ENCODE data around the gene SAMD4A.

GRCh38 chr14:54672181-54672580 is 105.3 kb downstream of the SAMD4A start:
- TF ChIP-seq CTCF (IDR thresholded peaks at IDR 0.05), result no peak
- TF ChIP-seq POLR2A (IDR thresholded peaks at IDR 0.05), result no peak

Measured in esophagus squamous epithelium (tissue), 4 donors.